HepG2 (cell line): ENCODE data around the gene STXBP2. TPM values are rescaled to one million over a fixed set of nuclear protein-coding genes. Genes with fewer than 3 reads are reported as not detected.

ENCODE experiments used
- ATAC-seq: fragments of 200-7000 bp; cut with Tn5 transposase; 3 replicates; pipeline ENCODE4 v1.9.1; 2020; ENCODE audit warnings: mild to moderate bottlenecking, moderate library complexity
- BruUV-seq: library from RNA; stranded (reverse); fragments of 400-500 nt; replicated peaks from 2 replicates; lab custom pipeline; 2021; lab: Mats Ljungman, UMichigan
- CTCF ChIA-PET: fragments of 300-600 bp; formaldehyde crosslinking; extraction: SDS; loops from one replicate; lab custom pipeline; 2021; ENCODE audit warnings: low total read pairs, inconsistent platforms, low intra/inter-chr PET ratio; lab: Yijun Ruan, JAX
- POLR2A ChIA-PET: fragments of 350-600 bp; sonication (Branson Sonifier 250); formaldehyde crosslinking; loops from one replicate; lab custom pipeline; 2020; ENCODE audit warnings: antibody characterized with exemption, inconsistent platforms; lab: Yijun Ruan, JAX
- DNase-seq: peaks from one replicate; pipeline ENCODE4 v3.0.0-alpha.2; 2015; ENCODE audit warnings: low spot score
- FAIRE-seq: peaks from 3 replicates; lab custom pipeline; 2011; peaks lifted over from hg19 to GRCh38; lab: Jason Lieb, UNC
- H2AFZ ChIP-seq: one replicate; pipeline ENCODE4 v1.6.1; 2011; ENCODE audit warnings: low read length, inconsistent platforms
- H3K27ac ChIP-seq: fragments of 300-600 bp; 3 replicates; pipeline ENCODE4 v1.8.0; 2011; ENCODE audit warnings: mixed run types, mild to moderate bottlenecking, mixed read lengths, low read length, inconsistent platforms; ENCODE audit not compliant: insufficient read depth; ENCODE audit errors: extremely low read length
- H3K27me3 ChIP-seq, 2 experiments: fragments of 200-600 bp in 1 of 2; 2 replicates in 1 of 2; 3 replicates in 1 of 2; pipeline versions ENCODE4 v1.6.0 to v1.8.0; 2011; ENCODE audit warnings: low read length in 2 of 2, mild to moderate bottlenecking in 2 of 2, moderate library complexity in 2 of 2, inconsistent platforms in 1 of 2; ENCODE audit not compliant: insufficient read depth in 2 of 2, control insufficient read depth in 1 of 2
- H3K36me3 ChIP-seq, 2 experiments: fragments of 200-600 bp in 1 of 2; replicated peaks in 1 of 2; 2 replicates in 1 of 2; 3 replicates in 1 of 2; pipeline versions ENCODE4 v1.5.1 to v1.8.0; 2011; ENCODE audit warnings: low read length in 2 of 2, inconsistent platforms in 1 of 2; ENCODE audit not compliant: insufficient read depth in 2 of 2, control insufficient read depth in 1 of 2
- H3K4me1 ChIP-seq: 2 replicates; pipeline ENCODE4 v1.5.1; 2012; ENCODE audit warnings: low read length, inconsistent platforms; ENCODE audit not compliant: insufficient read depth
- H3K4me2 ChIP-seq: 2 replicates; pipeline ENCODE4 v1.6.0; 2011; ENCODE audit warnings: low read depth, low read length, inconsistent platforms
- H3K4me3 ChIP-seq, 3 experiments: fragments of 200-600 bp in 1 of 3; sonication (generic), shearing (Covaris generic) in 1 of 3; replicated peaks in 1 of 3; 2 replicates each; pipeline ENCODE4 v1.5.1; 2011 to 2016; ENCODE audit warnings: low read length in 3 of 3, inconsistent platforms in 2 of 3, low read depth in 2 of 3, mild to moderate bottlenecking in 2 of 3, control low read depth in 1 of 3, mixed read lengths in 1 of 3; ENCODE audit not compliant: insufficient read depth in 1 of 3
- H3K79me2 ChIP-seq: one replicate; pipeline ENCODE4 v1.6.1; 2011; ENCODE audit warnings: low read length, inconsistent platforms; ENCODE audit not compliant: insufficient read depth
- H3K9ac ChIP-seq: 2 replicates; pipeline ENCODE4 v1.6.0; 2011; ENCODE audit warnings: mild to moderate bottlenecking, low read depth, low read length, inconsistent platforms; ENCODE audit not compliant: insufficient read depth
- H3K9me3 ChIP-seq: 2 replicates; pipeline ENCODE4 v1.5.1; 2012; ENCODE audit warnings: mild to moderate bottlenecking, low read length
- H4K20me1 ChIP-seq: 2 replicates; pipeline ENCODE4 v1.6.0; 2011; ENCODE audit warnings: inconsistent platforms, mild to moderate bottlenecking, low read length, moderate library complexity; ENCODE audit not compliant: insufficient read depth
- ERF ChIP-seq: IDR thresholded peaks from 2 replicates; pipeline ENCODE4 v1.6.1; 2018; ENCODE audit warnings: missing biosample characterization, missing genetic modification reagents
- KLF13 ChIP-seq: sonication (generic); formaldehyde crosslinking; IDR thresholded peaks from 2 replicates; pipeline ENCODE4 v1.4.0; 2020; ENCODE audit warnings: mild to moderate bottlenecking, missing genetic modification reagents
- NFATC3 ChIP-seq: sonication (generic); formaldehyde crosslinking; IDR thresholded peaks from 2 replicates; pipeline ENCODE4 v1.5.1; 2020; ENCODE audit warnings: mild to moderate bottlenecking, missing genetic modification reagents
- PRDM15 ChIP-seq: sonication (generic); formaldehyde crosslinking; IDR thresholded peaks from 2 replicates; pipeline ENCODE4 v1.4.0; 2020; ENCODE audit warnings: missing genetic modification reagents
- PTBP1 ChIP-seq: fragments of 200-400 bp; formaldehyde crosslinking; IDR thresholded peaks from 2 replicates; pipeline ENCODE4 v1.6.1; 2018; ENCODE audit warnings: low read length, low read depth; ENCODE audit not compliant: poor library complexity, severe bottlenecking
- SALL2 ChIP-seq: sonication (generic); formaldehyde crosslinking; IDR thresholded peaks from 2 replicates; pipeline ENCODE4 v1.8.1; 2023; ENCODE audit warnings: mild to moderate bottlenecking, missing genetic modification reagents, inconsistent platforms
- SOX13 ChIP-seq, 3 experiments: fragments of 450-650 bp in 1 of 3; sonication (generic) in 1 of 3; formaldehyde crosslinking in 1 of 3; IDR thresholded peaks in 2 of 3; conservative IDR thresholded peaks in 1 of 3; 2 replicates each; pipeline versions ENCODE4 v1.5.0 to v1.6.1; 2016 to 2020; ENCODE audit warnings: antibody characterized with exemption in 1 of 3, mild to moderate bottlenecking in 1 of 3, missing compliant biosample characterization in 1 of 3, missing genetic modification reagents in 1 of 3, moderate library complexity in 1 of 3
- U2AF2 ChIP-seq: fragments of 200-400 bp; formaldehyde crosslinking; IDR thresholded peaks from 2 replicates; pipeline ENCODE4 v1.6.1; 2017; ENCODE audit warnings: low read depth, mild to moderate bottlenecking, low read length
- XBP1 ChIP-seq: sonication (generic); formaldehyde crosslinking; IDR thresholded peaks from 2 replicates; pipeline ENCODE4 v1.5.0; 2020; ENCODE audit warnings: missing genetic modification reagents
- ZNF317 ChIP-seq: sonication (generic); formaldehyde crosslinking; IDR thresholded peaks from 2 replicates; pipeline ENCODE4 v1.5.0; 2020; ENCODE audit warnings: mild to moderate bottlenecking, missing genetic modification reagents
- ZNF652 ChIP-seq: IDR thresholded peaks from 2 replicates; pipeline ENCODE4 v1.6.1; 2016; ENCODE audit warnings: low read depth, borderline replicate concordance
- WGBS: methylation state at CpG from one replicate; pipeline ENCODE4 v1.1.6; 2017; ENCODE audit warnings: low lambda C conversion rate; 5-methylcytosine and 5-hydroxymethylcytosine counted together
- in situ Hi-C: cut with HindIII; loops from 2 replicates; pipeline ENCODE4 v1.10.0; 2017; ENCODE audit warnings: low pct_unique_long_range_greater_than_20kb; ENCODE audit not compliant: extremely low pct_ligation_motif_present
- intact Hi-C: fragments of 100-400 bp; cut with micrococcal nuclease; formaldehyde crosslinking; loops from one replicate; pipeline ENCODE4 v1.10.0; 2022; ENCODE audit not compliant: unreplicated experiment
- polyA plus RNA-seq, 8 experiments: library from polyadenylated mRNA; depleted of rRNA in 3 of 8; stranded (reverse) in 7 of 8; unstranded in 1 of 8; fragments of >200 nt; fragmentation: Illumina TruSeq in 4 of 8; extraction: Trizol in 4 of 8; gene quantifications; 2 replicates each; pipeline versions ENCODE4 v1.2.1 to v1.2.3, GENCODE V29; 2011 to 2016; ENCODE audit warnings: low read depth in 4 of 8, missing spikeins in 1 of 8, mixed read lengths in 1 of 8; ENCODE audit not compliant: insufficient read depth in 1 of 8
- total RNA-seq, 5 experiments: library from RNA; depleted of rRNA; stranded (reverse); fragments of >200 nt; fragmentation: Illumina TruSeq; extraction: Trizol; gene quantifications; 2 replicates each; pipeline ENCODE4 v1.2.3, GENCODE V29; 2016; ENCODE audit warnings: low read depth in 1 of 5
- TF ChIP-seq, protein P1 (sequence below): conservative IDR thresholded peaks from 2 replicates; pipeline ENCODE4 v1.6.1; 2018; ENCODE audit warnings: missing genetic modification reagents
- TF ChIP-seq, protein P2 (sequence below): sonication (generic); formaldehyde crosslinking; IDR thresholded peaks from 2 replicates; pipeline ENCODE4 v1.4.0; 2020; ENCODE audit warnings: missing genetic modification reagents, borderline replicate concordance

STXBP2 gene
- total and polyA plus RNA-seq, 2 of the 13 experiments (the other 11 are each of a cell fraction or from before 2014, with no cell fraction given): 22.8 to 40.1 TPM

DNA sequence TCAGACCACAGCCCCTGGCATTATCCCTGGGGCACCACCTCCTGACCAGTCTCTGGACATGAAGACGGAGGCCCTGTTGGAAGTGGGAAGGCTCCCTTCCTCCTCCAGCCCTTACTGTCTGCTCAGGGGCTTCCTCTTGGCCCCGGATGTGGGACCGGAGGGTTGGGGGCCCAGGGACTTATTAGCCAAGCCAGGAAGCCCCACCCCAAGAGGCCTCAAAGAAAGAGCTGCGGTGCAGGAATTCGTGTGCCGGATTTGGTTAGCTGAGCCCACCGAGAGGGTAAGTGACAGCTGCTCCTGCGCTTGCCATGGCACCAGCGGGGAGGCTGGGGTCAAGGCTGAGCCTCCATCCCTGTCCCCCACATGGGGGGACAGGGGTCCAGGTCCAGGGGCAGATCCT is 31.9 kb downstream of the STXBP2 start, which contains the start of gene RETN:
TSS of gene RETN (plus strand) at position 208 of the 400 bp plus-strand sequence. CDS start 278 bp downstream, outside the sequence.
- no TSS peak for BruUV-seq
- WGBS: no CpG with 5 or more reads among the region's 9 CpGs

More for the DNA sequence above, 31.9 kb downstream of the STXBP2 start, which contains the start of gene RETN:
- no peak within 1 kb of the TSS for H3K9ac ChIP-seq
- intact Hi-C loops: no loop called here
- no peaks in the 10 kb centered on the region for H3K9me3 ChIP-seq
- ChIA-PET POLR2A (no interaction called here), CTCF (no interaction called here)
- no peak within 1 kb of the TSS for H3K4me2 ChIP-seq
- no peaks in the 10 kb centered on the region for H4K20me1 ChIP-seq
- peaks cover 0 to 25% of the 10 kb centered on the region in 2 experiments; a peak in 1 of 5 replicates for H3K27me3 ChIP-seq
- H3K4me1 ChIP-seq: no peaks in the 10 kb centered on the region
- in situ Hi-C loops: no loop called here
- no peak within 1 kb of the TSS for H3K4me3 ChIP-seq
- FAIRE-seq (no peak), DNase-seq (no peak), ATAC-seq (no peak)
- no peaks in the 10 kb centered on the region for H3K79me2 ChIP-seq
- no peak within 1 kb of the TSS for H2AFZ ChIP-seq
- no peak within 1 kb of the TSS for H3K27ac ChIP-seq
- no peak for TF ChIP-seq ZNF652 (CRISPR knock-in tag)
- no peak for TF ChIP-seq PTBP1
- TF ChIP-seq SOX13 (IDR thresholded peaks at IDR 0.05): no peak
- no peak for TF ChIP-seq SOX13 (CRISPR knock-in tag; conservative IDR thresholded peaks at IDR 0.05 in 1 of 2, IDR thresholded peaks at IDR 0.05 in 1 of 2)
- TF ChIP-seq XBP1 (CRISPR knock-in tag): no peak
- TF ChIP-seq U2AF2: no peak
- TF ChIP-seq, protein P1, sequence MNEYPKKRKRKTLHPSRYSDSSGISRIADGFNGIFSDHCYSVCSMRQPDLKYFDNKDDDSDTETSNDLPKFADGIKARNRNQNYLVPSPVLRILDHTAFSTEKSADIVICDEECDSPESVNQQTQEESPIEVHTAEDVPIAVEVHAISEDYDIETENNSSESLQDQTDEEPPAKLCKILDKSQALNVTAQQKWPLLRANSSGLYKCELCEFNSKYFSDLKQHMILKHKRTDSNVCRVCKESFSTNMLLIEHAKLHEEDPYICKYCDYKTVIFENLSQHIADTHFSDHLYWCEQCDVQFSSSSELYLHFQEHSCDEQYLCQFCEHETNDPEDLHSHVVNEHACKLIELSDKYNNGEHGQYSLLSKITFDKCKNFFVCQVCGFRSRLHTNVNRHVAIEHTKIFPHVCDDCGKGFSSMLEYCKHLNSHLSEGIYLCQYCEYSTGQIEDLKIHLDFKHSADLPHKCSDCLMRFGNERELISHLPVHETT (CRISPR knock-in tag): no peak
- TF ChIP-seq, protein P2, sequence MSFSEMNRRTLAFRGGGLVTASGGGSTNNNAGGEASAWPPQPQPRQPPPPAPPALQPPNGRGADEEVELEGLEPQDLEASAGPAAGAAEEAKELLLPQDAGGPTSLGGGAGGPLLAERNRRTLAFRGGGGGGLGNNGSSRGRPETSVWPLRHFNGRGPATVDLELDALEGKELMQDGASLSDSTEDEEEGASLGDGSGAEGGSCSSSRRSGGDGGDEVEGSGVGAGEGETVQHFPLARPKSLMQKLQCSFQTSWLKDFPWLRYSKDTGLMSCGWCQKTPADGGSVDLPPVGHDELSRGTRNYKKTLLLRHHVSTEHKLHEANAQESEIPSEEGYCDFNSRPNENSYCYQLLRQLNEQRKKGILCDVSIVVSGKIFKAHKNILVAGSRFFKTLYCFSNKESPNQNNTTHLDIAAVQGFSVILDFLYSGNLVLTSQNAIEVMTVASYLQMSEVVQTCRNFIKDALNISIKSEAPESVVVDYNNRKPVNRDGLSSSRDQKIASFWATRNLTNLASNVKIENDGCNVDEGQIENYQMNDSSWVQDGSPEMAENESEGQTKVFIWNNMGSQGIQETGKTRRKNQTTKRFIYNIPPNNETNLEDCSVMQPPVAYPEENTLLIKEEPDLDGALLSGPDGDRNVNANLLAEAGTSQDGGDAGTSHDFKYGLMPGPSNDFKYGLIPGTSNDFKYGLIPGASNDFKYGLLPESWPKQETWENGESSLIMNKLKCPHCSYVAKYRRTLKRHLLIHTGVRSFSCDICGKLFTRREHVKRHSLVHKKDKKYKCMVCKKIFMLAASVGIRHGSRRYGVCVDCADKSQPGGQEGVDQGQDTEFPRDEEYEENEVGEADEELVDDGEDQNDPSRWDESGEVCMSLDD (CRISPR knock-in tag): no peak
- no peak for TF ChIP-seq SALL2 (CRISPR knock-in tag)
- no peak for TF ChIP-seq NFATC3 (CRISPR knock-in tag)
- TF ChIP-seq PRDM15 (CRISPR knock-in tag): no peak
- TF ChIP-seq ZNF317 (CRISPR knock-in tag): no peak
- TF ChIP-seq KLF13: no peak
- no peak for TF ChIP-seq ERF
- no peaks in the 10 kb centered on the region for H3K36me3 ChIP-seq
